HUES48 (cell line): ENCODE measurements around the gene KIAA1217.

ENCODE experiments used
- H3K27ac ChIP-seq: one replicate; pipeline ENCODE4 v1.7.0; 2013; ENCODE audit warnings: low read depth, low read length, inconsistent platforms
- H3K27me3 ChIP-seq: 2 replicates; pipeline ENCODE4 v1.6.1; 2013; ENCODE audit warnings: mild to moderate bottlenecking, low read length; ENCODE audit not compliant: control insufficient read depth, insufficient read depth
- H3K36me3 ChIP-seq: 2 replicates; pipeline ENCODE4 v1.6.1; 2013; ENCODE audit warnings: low read length; ENCODE audit not compliant: control insufficient read depth, insufficient read depth
- H3K4me1 ChIP-seq: 2 replicates; pipeline ENCODE4 v1.6.1; 2013; ENCODE audit warnings: mild to moderate bottlenecking, low read length; ENCODE audit not compliant: control insufficient read depth, insufficient read depth
- H3K4me3 ChIP-seq: 2 replicates; pipeline ENCODE4 v1.5.1; 2013; ENCODE audit warnings: mild to moderate bottlenecking, low read depth, low read length
- H3K9ac ChIP-seq: 2 replicates; pipeline ENCODE4 v1.6.1; 2013; ENCODE audit warnings: mild to moderate bottlenecking, low read depth, low read length, moderate library complexity
- H3K9me3 ChIP-seq: 2 replicates; pipeline ENCODE4 v1.6.1; 2013; ENCODE audit warnings: low read length; ENCODE audit not compliant: control insufficient read depth, insufficient read depth

Gene KIAA1217

GRCh38 chr10:24209432-24209771 is 464 bp downstream of the KIAA1217 start:
- peak overlapping the region; percentile 83 for H3K4me3 ChIP-seq
- no peaks in the 10 kb centered on the region for H3K9me3 ChIP-seq
- no peaks in the 10 kb centered on the region for H3K36me3 ChIP-seq
- H3K27ac ChIP-seq, result peak overlapping the region; percentile 86
- peak overlapping the region; percentile 71 for H3K9ac ChIP-seq
- H3K27me3 ChIP-seq, result no peaks in the 10 kb centered on the region
- H3K4me1 ChIP-seq, result peaks cover 50% of the 10 kb centered on the region

DNA sequence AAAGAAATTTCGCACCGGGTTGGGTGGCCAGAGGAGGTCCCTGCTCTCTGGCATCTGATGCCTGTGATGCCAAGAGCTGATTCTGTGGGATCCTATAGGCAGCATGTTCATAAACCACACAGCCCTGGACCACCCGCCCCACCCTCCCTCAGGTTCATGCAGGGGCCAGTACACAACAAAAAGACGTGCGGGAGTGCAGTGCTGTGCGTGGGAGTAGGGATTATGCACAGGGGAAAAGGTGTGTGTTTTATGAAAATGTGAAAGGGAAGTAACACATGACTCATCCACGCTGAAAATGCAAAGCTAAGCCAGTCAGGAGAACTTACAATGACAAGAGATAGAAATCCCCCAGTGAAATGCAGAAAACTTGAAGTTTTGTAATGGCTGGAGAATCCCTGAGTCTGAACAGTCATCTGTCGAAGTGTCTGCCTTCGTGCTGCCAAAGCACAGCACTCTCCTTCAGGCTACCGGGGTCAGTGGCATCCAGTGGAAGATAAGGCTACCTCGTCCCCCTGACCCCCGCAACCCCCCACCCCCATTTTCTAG is 1.1 kb downstream of the KIAA1217 start:
- Histone ChIP-seq H3K4me1 (peaks cover 56% of the 10 kb centered on the region), H3K9me3 (no peaks in the 10 kb centered on the region), H3K36me3 (no peaks in the 10 kb centered on the region), H3K27ac (peak overlapping the region; percentile 86), H3K4me3 (peak overlapping the region; percentile 83), H3K9ac (no peak overlapping the region), H3K27me3 (no peaks in the 10 kb centered on the region)

GRCh38 chr10:24210501-24210900 is 1.6 kb downstream of the KIAA1217 start:
- Histone ChIP-seq H3K4me3 (peak overlapping the region; percentile 9; the same call in 1 of the 2 replicates), H3K9ac (no peak overlapping the region), H3K27me3 (no peaks in the 10 kb centered on the region), H3K4me1 (peaks cover 61% of the 10 kb centered on the region), H3K9me3 (no peaks in the 10 kb centered on the region), H3K36me3 (no peaks in the 10 kb centered on the region), H3K27ac (peak overlapping the region; percentile 86)

DNA sequence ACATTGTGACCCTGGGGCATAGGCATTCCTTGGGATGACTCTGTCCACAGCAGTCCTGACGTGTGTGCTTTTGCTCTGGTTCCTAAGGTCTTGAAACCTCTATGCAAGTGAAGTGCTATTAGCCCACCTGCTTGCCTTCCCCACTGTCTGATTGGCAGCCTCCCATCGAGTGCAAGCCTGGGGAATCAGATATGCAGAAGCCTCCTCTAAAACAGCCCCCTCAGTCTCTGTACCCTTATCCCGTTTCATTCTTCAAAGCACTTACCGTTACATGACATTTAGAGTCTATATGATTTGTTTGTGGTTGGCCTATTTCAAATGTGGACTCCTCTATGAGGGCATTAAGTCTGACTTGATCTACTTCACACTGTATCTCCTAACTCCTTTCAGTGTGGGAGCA is 4.3 kb downstream of the KIAA1217 start:
- Histone ChIP-seq H3K4me1 (peaks cover 43% of the 10 kb centered on the region), H3K36me3 (no peaks in the 10 kb centered on the region), H3K27me3 (no peaks in the 10 kb centered on the region), H3K9ac (no peak overlapping the region), H3K27ac (no peak overlapping the region), H3K9me3 (no peaks in the 10 kb centered on the region), H3K4me3 (no peak overlapping the region)

GRCh38 chr10:24213881-24214280 is 4.9 kb downstream of the KIAA1217 start:
- Histone ChIP-seq H3K9me3 (no peaks in the 10 kb centered on the region), H3K27me3 (no peaks in the 10 kb centered on the region), H3K4me1 (peaks cover 39% of the 10 kb centered on the region), H3K36me3 (no peaks in the 10 kb centered on the region), H3K9ac (no peak overlapping the region), H3K27ac (no peak overlapping the region), H3K4me3 (no peak overlapping the region)

GRCh38 chr10:24214762-24215161 is 5.8 kb downstream of the KIAA1217 start:
- H3K27me3 ChIP-seq, result no peaks in the 10 kb centered on the region
- H3K4me1 ChIP-seq, result peaks cover 34% of the 10 kb centered on the region
- H3K9me3 ChIP-seq, result no peaks in the 10 kb centered on the region
- no peak overlapping the region for H3K4me3 ChIP-seq
- H3K9ac ChIP-seq, result no peak overlapping the region
- H3K36me3 ChIP-seq, result peaks cover 3% of the 10 kb centered on the region
- H3K27ac ChIP-seq, result peak overlapping the region; percentile 22

GRCh38 chr10:24215196-24215595 is 6.3 kb downstream of the KIAA1217 start:
- Histone ChIP-seq H3K36me3 (peaks cover 7% of the 10 kb centered on the region), H3K4me3 (no peak overlapping the region), H3K9me3 (no peaks in the 10 kb centered on the region), H3K9ac (no peak overlapping the region), H3K27me3 (no peaks in the 10 kb centered on the region), H3K27ac (peak overlapping the region; percentile 22), H3K4me1 (peaks cover 31% of the 10 kb centered on the region)

GRCh38 chr10:24215603-24216002 is 6.7 kb downstream of the KIAA1217 start:
- Histone ChIP-seq H3K9me3 (no peaks in the 10 kb centered on the region), H3K27me3 (no peaks in the 10 kb centered on the region), H3K9ac (no peak overlapping the region), H3K4me1 (peaks cover 31% of the 10 kb centered on the region), H3K27ac (peak overlapping the region; percentile 22), H3K4me3 (no peak overlapping the region), H3K36me3 (peaks cover 7% of the 10 kb centered on the region)

- Histone ChIP-seq H3K4me3 (no peak overlapping the region), H3K9ac (no peak overlapping the region), H3K27me3 (no peaks in the 10 kb centered on the region), H3K4me1 (peaks cover 10% of the 10 kb centered on the region), H3K36me3 (peaks cover 7% of the 10 kb centered on the region), H3K9me3 (no peaks in the 10 kb centered on the region), H3K27ac (no peak overlapping the region)
These were observed 11.0 kb downstream of the KIAA1217 start for GRCh38 chr10:24219963-24220362.

DNA sequence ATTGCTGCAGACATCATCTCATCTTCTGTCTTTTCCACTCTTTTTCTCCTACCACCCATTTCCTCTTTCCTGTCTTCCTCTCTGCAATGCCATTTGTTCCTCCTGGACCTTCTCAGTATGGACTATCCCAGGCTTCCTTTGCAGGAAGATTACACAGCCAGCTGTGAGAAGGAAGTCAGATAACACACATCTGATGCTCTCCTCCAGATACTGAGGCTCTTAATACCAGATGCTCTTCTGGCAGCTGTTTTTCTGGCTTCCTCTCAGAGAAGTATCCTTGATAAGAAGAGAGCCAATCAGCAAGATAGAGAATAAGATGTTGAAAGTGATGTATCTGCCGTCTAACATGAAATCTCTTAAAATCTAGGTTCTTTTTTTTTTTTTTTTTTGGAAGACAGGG is 14.4 kb downstream of the KIAA1217 start:
- Histone ChIP-seq H3K27me3 (no peaks in the 10 kb centered on the region), H3K9me3 (no peaks in the 10 kb centered on the region), H3K4me1 (no peaks in the 10 kb centered on the region), H3K27ac (no peak overlapping the region), H3K36me3 (peaks cover 7% of the 10 kb centered on the region), H3K9ac (no peak overlapping the region), H3K4me3 (no peak overlapping the region)

DNA sequence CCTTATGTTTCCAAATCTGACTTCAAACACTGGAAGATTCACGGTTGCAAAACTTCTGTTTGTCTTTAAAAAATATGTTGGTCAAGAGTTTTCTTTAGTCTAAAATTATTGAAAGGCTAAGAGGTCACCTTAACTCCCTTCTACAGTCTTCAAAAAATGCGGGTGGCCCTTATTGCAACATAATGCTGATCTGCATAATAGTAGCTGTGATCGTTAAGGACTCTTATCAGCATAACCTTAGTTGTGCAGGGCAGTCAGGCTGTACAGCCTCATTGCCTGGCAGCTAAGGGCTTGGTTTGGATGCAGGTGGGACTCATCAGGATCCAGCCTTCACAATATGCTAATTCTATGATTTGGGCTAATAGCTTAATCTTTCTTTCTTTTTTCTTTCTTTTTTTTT is 15.0 kb downstream of the KIAA1217 start:
- H3K4me3 ChIP-seq, result no peak overlapping the region
- H3K27me3 ChIP-seq, result no peaks in the 10 kb centered on the region
- H3K36me3 ChIP-seq, result peaks cover 7% of the 10 kb centered on the region
- no peaks in the 10 kb centered on the region for H3K9me3 ChIP-seq
- H3K9ac ChIP-seq, result no peak overlapping the region
- H3K27ac ChIP-seq, result no peak overlapping the region
- no peaks in the 10 kb centered on the region for H3K4me1 ChIP-seq

DNA sequence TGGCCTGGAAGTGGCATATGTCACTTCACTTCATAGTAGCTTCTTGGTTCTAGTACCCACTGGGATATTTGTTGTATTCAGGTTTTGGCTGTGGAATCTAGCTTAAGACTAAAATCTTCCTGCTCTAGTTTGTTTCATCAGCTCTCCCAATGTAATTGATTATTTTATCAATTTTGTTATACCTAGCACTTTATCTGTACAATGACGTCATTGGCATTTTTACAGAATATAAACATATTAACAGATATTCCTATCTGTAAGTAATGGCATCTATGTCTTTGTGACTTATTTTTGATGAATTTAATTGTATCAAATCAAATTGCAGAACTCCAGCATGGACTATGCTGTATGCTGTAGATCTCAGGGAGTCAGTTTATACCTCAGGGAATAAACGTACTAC is 19.7 kb downstream of the KIAA1217 start:
- Histone ChIP-seq H3K4me1 (no peaks in the 10 kb centered on the region), H3K4me3 (no peak overlapping the region), H3K36me3 (no peaks in the 10 kb centered on the region), H3K27ac (no peak overlapping the region), H3K9ac (no peak overlapping the region), H3K27me3 (no peaks in the 10 kb centered on the region), H3K9me3 (no peaks in the 10 kb centered on the region)
